ENCODE data around the gene ZNF296.
"Not testable (repeated sequence)": the region's sequence is repeated elsewhere in the genome, so short reads cannot be mapped to it uniquely, and the experiment has no call there.

ZNF296 gene

DNA sequence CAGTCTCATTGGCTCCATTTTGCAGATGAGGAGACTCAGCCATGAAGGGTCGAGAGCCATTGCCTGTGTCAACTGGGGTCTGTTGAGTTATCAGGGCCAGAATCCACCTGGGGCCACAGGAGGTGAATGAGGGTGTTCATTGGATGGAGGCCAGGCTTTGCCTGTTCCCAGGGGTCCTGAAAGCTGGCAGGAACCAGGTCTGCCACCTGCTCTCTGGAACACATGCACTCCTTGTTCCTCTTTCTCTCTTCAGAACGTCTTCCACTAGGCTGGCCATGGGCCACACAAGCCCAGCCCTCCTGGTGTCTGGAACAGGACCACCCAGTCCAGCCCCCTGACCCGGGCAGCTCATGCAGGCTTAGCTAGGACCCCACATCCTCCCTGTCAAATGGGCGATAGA lies 37.8 kb upstream of the ZNF296 start:
- peaks cover 3% of the 10 kb centered on the region for H3K4me1 ChIP-seq (ENCODE audit: control insufficient read depth, insufficient read depth, low read length)
- no peaks in the 10 kb centered on the region for H3K36me3 ChIP-seq (ENCODE audit: control insufficient read depth, insufficient read depth, low read length)
- H3K4me3 ChIP-seq (ENCODE audit: low read length) = no peak overlapping the region
- no peak overlapping the region for H3K27ac ChIP-seq (ENCODE audit: low read depth, low read length)
- no peaks in the 10 kb centered on the region for H3K27me3 ChIP-seq (ENCODE audit: control insufficient read depth, insufficient read depth, low read length)
- no peak overlapping the region for H3K9ac ChIP-seq (ENCODE audit: low read length)

DNA sequence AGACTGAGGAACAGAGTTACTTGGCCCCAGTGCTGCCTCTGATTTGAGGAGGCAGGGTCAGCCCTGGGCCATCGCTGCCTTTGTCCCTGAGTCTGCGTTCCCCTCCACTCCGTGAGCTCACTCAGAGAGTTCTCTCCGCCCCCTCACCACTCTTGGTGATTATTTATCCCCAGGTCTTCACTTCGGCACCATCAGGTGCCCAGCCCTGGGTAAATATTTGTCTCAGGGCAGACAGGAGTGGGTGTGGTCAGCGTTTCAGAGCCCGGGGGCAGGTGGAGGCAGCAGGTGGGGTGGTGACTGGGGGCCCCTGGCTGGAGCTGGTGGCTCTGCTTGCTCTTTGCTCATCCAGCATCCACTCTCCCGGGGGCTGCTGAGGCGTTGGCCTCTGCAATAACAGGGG lies 37.4 kb upstream of the ZNF296 start:
- Histone ChIP-seq H3K4me3 (ENCODE audit: low read length) (no peak overlapping the region), H3K9ac (ENCODE audit: low read length) (no peak overlapping the region), H3K4me1 (ENCODE audit: control insufficient read depth, insufficient read depth, low read length) (peaks cover 3% of the 10 kb centered on the region), H3K27ac (ENCODE audit: low read depth, low read length) (no peak overlapping the region), H3K36me3 (ENCODE audit: control insufficient read depth, insufficient read depth, low read length) (no peaks in the 10 kb centered on the region), H3K27me3 (ENCODE audit: control insufficient read depth, insufficient read depth, low read length) (no peaks in the 10 kb centered on the region)

DNA sequence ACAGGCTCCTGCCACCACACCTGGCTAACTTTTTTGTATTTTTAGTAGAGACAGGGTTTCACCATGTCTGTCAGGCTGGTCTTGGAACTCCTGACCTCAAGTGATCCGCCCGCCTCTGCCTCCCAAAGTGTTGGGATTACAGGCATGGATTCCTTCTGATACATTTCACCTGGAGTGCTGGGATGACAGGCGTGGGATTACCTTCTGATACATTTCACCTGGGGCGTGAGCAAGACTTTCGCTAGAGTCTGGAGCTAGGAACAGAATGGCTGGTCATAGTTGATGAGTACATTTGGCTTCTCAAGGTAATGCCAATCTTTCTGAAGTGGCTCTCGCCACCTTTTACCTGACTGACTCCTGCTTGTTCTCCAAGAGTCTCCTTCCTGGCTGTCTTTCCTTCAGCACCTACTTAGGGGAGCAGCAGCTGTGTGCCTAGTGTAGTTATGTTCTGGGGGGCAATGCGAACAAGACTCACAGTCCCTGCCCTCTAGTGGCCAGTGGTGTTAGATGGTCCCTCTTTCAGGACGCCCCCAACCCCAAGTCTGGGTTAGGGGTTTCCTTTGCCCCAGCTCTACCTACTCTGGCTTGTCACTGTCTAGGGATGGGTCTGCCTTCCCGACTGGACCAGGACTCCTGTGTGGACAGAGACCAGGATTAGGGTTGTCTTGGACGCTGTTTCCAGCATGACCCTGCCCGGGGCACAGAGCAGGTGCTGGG lies 36.0 kb upstream of the ZNF296 start:
- H3K27ac ChIP-seq (ENCODE audit: low read depth, low read length) = no peak overlapping the region
- H3K9ac ChIP-seq (ENCODE audit: low read length) = no peak overlapping the region
- H3K4me3 ChIP-seq (ENCODE audit: low read length) = no peak overlapping the region
- no peaks in the 10 kb centered on the region for H3K27me3 ChIP-seq (ENCODE audit: control insufficient read depth, insufficient read depth, low read length)
- no peaks in the 10 kb centered on the region for H3K36me3 ChIP-seq (ENCODE audit: control insufficient read depth, insufficient read depth, low read length)
- H3K4me1 ChIP-seq (ENCODE audit: control insufficient read depth, insufficient read depth, low read length) = peaks cover 2% of the 10 kb centered on the region

DNA sequence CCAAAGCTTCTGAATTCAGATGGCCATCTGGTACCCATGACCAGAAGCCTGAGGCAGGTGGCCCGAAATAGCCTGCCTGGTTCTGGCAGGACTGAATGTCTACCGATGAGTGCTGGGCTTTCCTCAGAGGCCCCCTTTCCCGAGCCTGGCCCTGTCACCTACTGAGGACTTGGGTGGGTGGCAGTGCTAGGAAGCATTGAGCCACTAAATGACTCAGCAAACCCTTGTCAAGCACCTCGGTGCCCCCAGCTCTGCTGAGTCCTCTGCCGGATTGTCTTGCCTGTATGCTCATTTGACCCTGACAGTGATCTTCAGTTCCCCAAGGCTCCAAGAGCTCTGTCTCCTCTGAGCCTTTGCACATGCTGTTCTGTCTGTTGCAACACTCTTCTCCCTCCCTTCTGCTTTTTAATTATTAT lies 34.6 kb upstream of the ZNF296 start:
- H3K4me3 ChIP-seq (ENCODE audit: low read length) = no peak overlapping the region
- H3K27me3 ChIP-seq (ENCODE audit: control insufficient read depth, insufficient read depth, low read length) = no peaks in the 10 kb centered on the region
- no peaks in the 10 kb centered on the region for H3K4me1 ChIP-seq (ENCODE audit: control insufficient read depth, insufficient read depth, low read length)
- no peaks in the 10 kb centered on the region for H3K36me3 ChIP-seq (ENCODE audit: control insufficient read depth, insufficient read depth, low read length)
- H3K27ac ChIP-seq (ENCODE audit: low read depth, low read length) = no peak overlapping the region
- no peak overlapping the region for H3K9ac ChIP-seq (ENCODE audit: low read length)

DNA sequence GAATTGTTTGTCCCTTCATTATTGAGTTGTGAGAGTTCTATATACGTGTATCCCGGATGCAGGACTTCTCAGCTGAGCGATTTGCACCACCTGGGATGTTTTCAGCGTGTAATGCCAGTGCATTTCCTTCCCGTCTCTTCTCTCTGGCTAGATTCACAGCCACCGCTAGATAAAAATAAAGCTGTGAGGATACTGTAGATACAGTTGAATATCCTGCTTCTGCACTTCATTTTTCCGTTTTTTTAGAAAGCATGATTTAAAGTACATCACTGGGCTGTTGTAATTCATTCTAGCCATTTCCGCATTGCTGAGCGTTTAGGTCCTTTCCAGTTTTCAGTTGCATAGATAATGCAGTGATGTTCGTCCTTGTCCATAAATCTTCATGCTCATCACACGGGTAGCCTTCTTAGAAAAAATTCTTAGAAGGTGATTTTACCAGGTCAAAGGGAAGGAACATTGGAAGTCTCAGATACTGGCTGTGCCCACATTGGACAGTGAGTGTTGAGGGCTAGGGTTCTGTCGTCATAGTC lies 31.4 kb upstream of the ZNF296 start:
- Histone ChIP-seq H3K4me3 (ENCODE audit: low read length) (no peak overlapping the region), H3K9ac (ENCODE audit: low read length) (no peak overlapping the region), H3K27me3 (ENCODE audit: control insufficient read depth, insufficient read depth, low read length) (no peaks in the 10 kb centered on the region), H3K4me1 (ENCODE audit: control insufficient read depth, insufficient read depth, low read length) (peaks cover 5% of the 10 kb centered on the region), H3K36me3 (ENCODE audit: control insufficient read depth, insufficient read depth, low read length) (no peaks in the 10 kb centered on the region), H3K27ac (ENCODE audit: low read depth, low read length) (no peak overlapping the region)

DNA sequence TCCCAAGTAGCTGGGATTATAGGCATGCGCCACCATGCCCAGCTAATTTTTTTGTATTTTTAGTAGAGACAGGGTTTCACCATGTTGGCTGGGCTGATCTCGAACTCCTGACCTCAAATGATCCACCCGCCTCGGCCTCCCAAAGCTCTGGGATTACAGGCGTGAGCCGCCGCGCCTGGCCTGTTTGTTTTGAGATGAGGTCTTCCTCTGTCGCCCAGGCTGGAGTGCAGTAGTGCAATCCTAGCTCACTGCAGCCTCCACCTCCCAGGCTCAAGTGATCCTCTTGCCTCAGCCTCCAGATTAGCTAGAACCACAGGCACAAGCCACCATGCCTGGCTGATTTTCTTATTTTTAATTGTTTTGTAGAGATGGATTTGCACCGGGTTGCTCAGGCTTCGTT lies 30.1 kb upstream of the ZNF296 start:
- H3K4me1 ChIP-seq (ENCODE audit: control insufficient read depth, insufficient read depth, low read length); H3K4me3 ChIP-seq (ENCODE audit: low read length); H3K9ac ChIP-seq (ENCODE audit: low read length); H3K27me3 ChIP-seq (ENCODE audit: control insufficient read depth, insufficient read depth, low read length); H3K27ac ChIP-seq (ENCODE audit: low read depth, low read length); H3K36me3 ChIP-seq (ENCODE audit: control insufficient read depth, insufficient read depth, low read length): not testable (repeated sequence)

DNA sequence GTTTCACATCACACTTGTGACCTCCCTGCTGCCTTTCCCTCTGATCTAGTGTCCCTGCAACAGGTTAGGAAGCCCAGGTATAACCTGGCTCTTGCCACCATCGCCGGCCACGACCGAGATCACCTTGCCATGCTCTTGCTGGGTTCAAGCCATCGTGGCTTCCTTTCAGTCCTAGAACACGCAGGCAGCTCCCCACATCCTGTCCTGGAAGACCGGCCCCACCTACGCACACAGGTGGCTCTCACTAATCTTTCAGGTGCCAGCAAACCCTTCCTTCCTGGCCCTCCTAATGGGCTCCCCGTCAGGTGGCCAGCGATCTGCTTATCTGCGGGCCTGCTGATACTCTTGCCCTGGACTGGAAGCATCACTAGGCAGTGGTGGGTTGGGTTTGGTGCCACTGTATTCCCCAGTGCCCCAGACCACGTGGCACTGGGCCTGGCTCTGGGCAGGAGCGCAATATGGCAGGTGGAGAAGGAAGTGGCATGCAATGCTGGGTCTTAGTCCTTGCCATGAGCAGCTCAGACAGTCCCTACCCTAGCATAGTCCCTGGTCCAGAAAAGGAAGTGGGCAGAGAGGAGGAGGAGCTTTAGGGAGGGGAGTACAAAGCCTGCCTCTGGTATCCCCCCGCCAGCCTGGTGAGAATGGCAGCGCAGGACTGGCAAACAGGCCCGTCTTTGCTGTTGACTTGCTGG lies 28.5 kb upstream of the ZNF296 start:
- Histone ChIP-seq H3K27ac (ENCODE audit: low read depth, low read length) (no peak overlapping the region), H3K4me1 (ENCODE audit: control insufficient read depth, insufficient read depth, low read length) (peaks cover 5% of the 10 kb centered on the region), H3K36me3 (ENCODE audit: control insufficient read depth, insufficient read depth, low read length) (no peaks in the 10 kb centered on the region), H3K9ac (ENCODE audit: low read length) (no peak overlapping the region), H3K27me3 (ENCODE audit: control insufficient read depth, insufficient read depth, low read length) (no peaks in the 10 kb centered on the region), H3K4me3 (ENCODE audit: low read length) (no peak overlapping the region)

DNA sequence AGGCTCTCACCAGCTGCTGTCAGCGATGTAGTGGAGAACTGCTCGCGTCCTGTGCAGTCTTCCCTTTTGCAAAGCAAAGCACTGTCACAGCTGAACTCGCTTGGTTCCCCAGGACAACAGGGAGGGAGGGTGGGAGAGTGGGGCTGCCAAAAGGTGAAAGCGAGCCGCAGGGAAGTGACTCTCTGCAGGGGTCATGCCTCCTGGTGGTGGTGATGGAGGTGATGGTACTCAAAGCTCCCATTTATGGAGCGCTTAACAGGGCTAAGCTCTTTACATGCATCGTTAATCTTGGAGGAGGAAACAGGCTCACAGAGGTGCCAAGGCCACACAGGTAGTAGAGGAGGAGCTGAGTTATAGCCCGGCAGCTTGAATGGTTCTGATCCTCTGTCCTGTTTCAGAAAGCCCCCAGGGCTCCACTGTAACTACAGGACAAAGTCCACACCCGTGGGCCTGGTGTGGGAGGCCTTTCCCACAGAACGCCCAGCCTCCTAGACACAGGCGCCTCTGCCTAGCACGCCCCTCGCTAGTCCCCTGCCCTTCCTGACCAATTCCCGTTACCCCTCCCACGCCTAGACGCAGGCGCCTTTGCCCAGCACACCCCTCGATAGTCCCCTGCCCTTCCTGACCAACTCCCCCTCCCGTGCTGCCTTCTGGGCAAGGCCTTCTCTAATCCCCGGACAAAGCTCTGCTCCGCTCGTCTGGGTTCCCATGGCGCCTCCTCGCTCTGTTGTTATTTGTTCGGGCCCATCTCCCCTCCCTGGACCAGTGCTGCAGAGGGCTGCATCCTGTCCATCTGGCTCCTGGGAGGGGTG lies 27.4 kb upstream of the ZNF296 start:
- Histone ChIP-seq H3K9ac (ENCODE audit: low read length) (no peak overlapping the region), H3K36me3 (ENCODE audit: control insufficient read depth, insufficient read depth, low read length) (no peaks in the 10 kb centered on the region), H3K27ac (ENCODE audit: low read depth, low read length) (no peak overlapping the region), H3K4me3 (ENCODE audit: low read length) (peak overlapping the region; percentile 34), H3K4me1 (ENCODE audit: control insufficient read depth, insufficient read depth, low read length) (peaks cover 5% of the 10 kb centered on the region), H3K27me3 (ENCODE audit: control insufficient read depth, insufficient read depth, low read length) (no peaks in the 10 kb centered on the region)

DNA sequence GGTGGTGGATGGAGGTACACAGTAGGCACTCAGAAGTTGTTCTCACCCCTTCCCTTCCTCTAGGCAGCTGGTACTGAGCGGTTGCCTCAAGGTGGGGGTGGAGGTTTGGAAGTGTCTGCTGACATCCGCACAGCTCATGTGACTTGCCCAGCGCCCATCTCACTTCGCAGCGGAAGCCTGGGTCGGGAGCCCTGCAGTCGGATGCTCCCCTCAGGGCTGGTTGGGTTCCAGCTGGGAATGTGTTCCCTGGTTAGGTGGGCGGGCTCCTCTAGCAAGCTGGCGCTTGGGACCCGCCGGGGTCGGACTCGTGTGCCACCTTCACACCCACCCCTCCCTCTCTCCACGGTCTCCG lies 26.9 kb upstream of the ZNF296 start:
- Histone ChIP-seq H3K27me3 (ENCODE audit: control insufficient read depth, insufficient read depth, low read length) (no peaks in the 10 kb centered on the region), H3K27ac (ENCODE audit: low read depth, low read length) (no peak overlapping the region), H3K4me1 (ENCODE audit: control insufficient read depth, insufficient read depth, low read length) (peaks cover 8% of the 10 kb centered on the region), H3K9ac (ENCODE audit: low read length) (no peak overlapping the region), H3K4me3 (ENCODE audit: low read length) (peak overlapping the region; percentile 33), H3K36me3 (ENCODE audit: control insufficient read depth, insufficient read depth, low read length) (no peaks in the 10 kb centered on the region)

DNA sequence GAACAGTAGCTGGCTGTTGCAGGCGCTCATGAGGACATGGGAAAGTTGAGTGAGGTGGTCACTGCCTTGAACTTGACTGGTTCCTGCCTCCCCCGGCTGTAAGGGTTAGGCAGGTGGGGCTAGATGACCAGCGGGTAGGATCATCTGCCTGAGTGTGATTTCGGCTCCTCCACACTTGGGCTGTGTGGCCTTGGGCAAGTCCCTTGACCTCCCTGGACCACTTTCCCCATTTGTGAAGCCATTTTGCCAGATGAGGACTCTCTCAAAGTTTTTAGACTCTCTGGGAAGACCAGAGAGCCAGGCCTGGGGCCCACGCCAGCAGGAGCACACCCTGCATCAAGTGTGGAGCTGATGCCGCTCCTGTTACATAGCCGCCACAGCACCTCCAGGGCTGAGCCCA lies 26.2 kb upstream of the ZNF296 start:
- Histone ChIP-seq H3K9ac (ENCODE audit: low read length) (no peak overlapping the region), H3K36me3 (ENCODE audit: control insufficient read depth, insufficient read depth, low read length) (no peaks in the 10 kb centered on the region), H3K27me3 (ENCODE audit: control insufficient read depth, insufficient read depth, low read length) (no peaks in the 10 kb centered on the region), H3K27ac (ENCODE audit: low read depth, low read length) (no peak overlapping the region), H3K4me3 (ENCODE audit: low read length) (no peak overlapping the region), H3K4me1 (ENCODE audit: control insufficient read depth, insufficient read depth, low read length) (peaks cover 10% of the 10 kb centered on the region)

DNA sequence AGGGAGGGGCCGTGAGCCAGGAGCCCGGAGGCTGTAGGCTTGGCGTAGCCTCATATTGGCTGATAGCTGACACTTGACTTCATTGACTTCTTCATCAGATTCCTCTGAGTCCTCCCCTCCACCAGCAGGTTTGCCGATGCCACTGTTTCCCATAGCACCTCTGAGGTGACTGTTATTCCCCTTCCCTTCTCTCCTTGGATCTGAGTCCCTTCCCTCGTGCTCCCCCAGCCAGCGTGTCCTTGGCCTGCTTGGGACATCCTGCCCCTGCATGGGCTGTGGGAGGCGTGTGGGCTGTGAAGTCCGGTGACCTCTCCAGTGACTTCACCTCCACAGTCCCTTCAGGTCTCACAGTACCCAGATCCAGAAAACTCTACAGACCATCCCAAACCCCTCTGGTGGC lies 25.5 kb upstream of the ZNF296 start:
- H3K9ac ChIP-seq (ENCODE audit: low read length) = no peak overlapping the region
- H3K36me3 ChIP-seq (ENCODE audit: control insufficient read depth, insufficient read depth, low read length) = no peaks in the 10 kb centered on the region
- peaks cover 10% of the 10 kb centered on the region for H3K4me1 ChIP-seq (ENCODE audit: control insufficient read depth, insufficient read depth, low read length)
- no peak overlapping the region for H3K27ac ChIP-seq (ENCODE audit: low read depth, low read length)
- H3K4me3 ChIP-seq (ENCODE audit: low read length) = no peak overlapping the region
- no peaks in the 10 kb centered on the region for H3K27me3 ChIP-seq (ENCODE audit: control insufficient read depth, insufficient read depth, low read length)

DNA sequence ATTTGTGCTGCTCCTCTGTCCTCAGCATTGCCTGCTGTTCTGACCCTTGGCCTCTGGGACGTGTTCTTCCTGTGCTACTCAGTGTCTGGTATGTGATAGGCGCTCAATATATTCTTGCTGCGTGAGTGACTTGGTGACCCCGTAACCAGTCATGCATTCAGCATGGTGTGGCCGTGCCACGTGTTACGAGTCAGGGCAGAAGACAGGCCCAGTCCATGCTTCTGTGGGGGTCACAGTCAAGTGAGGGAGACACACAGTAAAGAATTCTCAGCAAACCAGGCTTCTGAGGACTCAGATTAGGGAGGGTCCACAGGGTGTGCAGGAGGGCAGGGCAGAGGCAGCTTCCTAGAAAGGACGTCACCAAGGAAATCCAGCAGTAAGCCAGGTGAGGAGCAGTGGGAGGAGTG lies 24.6 kb upstream of the ZNF296 start:
- Histone ChIP-seq H3K36me3 (ENCODE audit: control insufficient read depth, insufficient read depth, low read length) (no peaks in the 10 kb centered on the region), H3K27ac (ENCODE audit: low read depth, low read length) (no peak overlapping the region), H3K4me1 (ENCODE audit: control insufficient read depth, insufficient read depth, low read length) (peaks cover 10% of the 10 kb centered on the region), H3K4me3 (ENCODE audit: low read length) (no peak overlapping the region), H3K9ac (ENCODE audit: low read length) (no peak overlapping the region), H3K27me3 (ENCODE audit: control insufficient read depth, insufficient read depth, low read length) (no peaks in the 10 kb centered on the region)

Measured in rectal smooth muscle tissue (tissue), 1 donor.